ENCODE data around the gene CCDC85A. TPM values are rescaled to one million over a fixed set of nuclear protein-coding genes. Genes with fewer than 3 reads are reported as not detected.

CCDC85A gene
- total and polyA plus RNA-seq, 11 donors, result 1.6 to 14.2 (median 4.0) TPM

- Histone ChIP-seq H3K36me3 (no peaks in the 10 kb centered on the region), H3K4me1 (peaks cover 0 to 9% (median 0%) of the 10 kb centered on the region in 12 donors), H3K27ac (no peak overlapping the region), H3K27me3 (no peaks in the 10 kb centered on the region), H3K9me3 (no peaks in the 10 kb centered on the region), H3K4me3 (no peak overlapping the region)
- intact Hi-C loops (cut with DNase I), result no loop called here
- TF ChIP-seq POLR2A (IDR thresholded peaks at IDR 0.05), result no peak
- TF ChIP-seq, protein P1, sequence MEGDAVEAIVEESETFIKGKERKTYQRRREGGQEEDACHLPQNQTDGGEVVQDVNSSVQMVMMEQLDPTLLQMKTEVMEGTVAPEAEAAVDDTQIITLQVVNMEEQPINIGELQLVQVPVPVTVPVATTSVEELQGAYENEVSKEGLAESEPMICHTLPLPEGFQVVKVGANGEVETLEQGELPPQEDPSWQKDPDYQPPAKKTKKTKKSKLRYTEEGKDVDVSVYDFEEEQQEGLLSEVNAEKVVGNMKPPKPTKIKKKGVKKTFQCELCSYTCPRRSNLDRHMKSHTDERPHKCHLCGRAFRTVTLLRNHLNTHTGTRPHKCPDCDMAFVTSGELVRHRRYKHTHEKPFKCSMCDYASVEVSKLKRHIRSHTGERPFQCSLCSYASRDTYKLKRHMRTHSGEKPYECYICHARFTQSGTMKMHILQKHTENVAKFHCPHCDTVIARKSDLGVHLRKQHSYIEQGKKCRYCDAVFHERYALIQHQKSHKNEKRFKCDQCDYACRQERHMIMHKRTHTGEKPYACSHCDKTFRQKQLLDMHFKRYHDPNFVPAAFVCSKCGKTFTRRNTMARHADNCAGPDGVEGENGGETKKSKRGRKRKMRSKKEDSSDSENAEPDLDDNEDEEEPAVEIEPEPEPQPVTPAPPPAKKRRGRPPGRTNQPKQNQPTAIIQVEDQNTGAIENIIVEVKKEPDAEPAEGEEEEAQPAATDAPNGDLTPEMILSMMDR (IDR thresholded peaks at IDR 0.05), result no peak
- no peak for ATAC-seq
- 94 to 100% (median 97%) methylated on average over 1 of the region's 1 CpG for WGBS, 4 donors
- no peak for DNase-seq
Measured at GRCh38 chr2:56208380-56208779, 24.6 kb downstream of the CCDC85A start.

DNA sequence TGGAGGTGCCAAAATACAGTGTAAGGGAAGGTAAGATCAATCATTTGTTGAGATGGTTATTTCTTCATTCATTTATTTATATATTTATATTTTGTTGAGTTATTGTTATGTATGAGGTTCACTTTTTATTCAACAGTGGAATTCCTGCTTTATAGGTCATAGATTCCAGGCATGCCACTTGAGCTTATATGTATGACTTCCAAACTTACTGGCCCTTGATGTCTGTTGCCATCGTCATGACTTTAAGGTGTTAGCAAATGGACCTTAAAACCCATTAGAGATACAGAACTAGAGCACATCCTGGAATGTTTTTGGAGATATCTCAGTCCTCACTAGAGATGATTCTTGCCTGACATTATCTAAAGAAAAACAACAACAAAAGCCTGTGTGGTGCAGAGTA, 25.9 kb downstream of the CCDC85A start:
- Histone ChIP-seq H3K4me3 (no peak overlapping the region), H3K36me3 (no peaks in the 10 kb centered on the region), H3K4me1 (peaks cover 0 to 9% (median 0%) of the 10 kb centered on the region in 12 donors), H3K27me3 (no peaks in the 10 kb centered on the region), H3K27ac (no peak overlapping the region), H3K9me3 (no peaks in the 10 kb centered on the region)
- DNase-seq (no peak), ATAC-seq (no peak)
- intact Hi-C loops (cut with DNase I), result no loop called here
- WGBS, 4 donors, result 72 to 92% (median 78%) methylated on average over 1 of the region's 1 CpG
- no peak for TF ChIP-seq POLR2A (IDR thresholded peaks at IDR 0.05)
- TF ChIP-seq, protein P1 (IDR thresholded peaks at IDR 0.05), result no peak

- peaks cover 0 to 9% (median 0%) of the 10 kb centered on the region in 12 donors for H3K4me1 ChIP-seq
- no peaks in the 10 kb centered on the region for H3K27me3 ChIP-seq
- no peak for TF ChIP-seq POLR2A (IDR thresholded peaks at IDR 0.05)
- TF ChIP-seq, protein P1 (IDR thresholded peaks at IDR 0.05), result no peak
- peaks cover 0 to 3% (median 0%) of the 10 kb centered on the region in 12 donors for H3K9me3 ChIP-seq
- no peak for ATAC-seq
- 91 to 100% (median 92%) methylated on average over 3 of the region's 3 CpGs for WGBS, 4 donors
- no peak overlapping the region for H3K4me3 ChIP-seq
- no peaks in the 10 kb centered on the region for H3K36me3 ChIP-seq
- no peak for DNase-seq
- intact Hi-C loops (cut with DNase I), result no loop called here
- H3K27ac ChIP-seq, result no peak overlapping the region
Measured at GRCh38 chr2:56210291-56210690, 26.5 kb downstream of the CCDC85A start.

- DNase-seq, result no peak
Measured at GRCh38 chr2:56211048-56211447, 27.3 kb downstream of the CCDC85A start.

More at GRCh38 chr2:56211048-56211447, 27.3 kb downstream of the CCDC85A start:
- Histone ChIP-seq H3K36me3 (no peaks in the 10 kb centered on the region), H3K4me1 (peaks cover 0 to 9% (median 0%) of the 10 kb centered on the region in 12 donors), H3K27me3 (no peaks in the 10 kb centered on the region), H3K27ac (no peak overlapping the region), H3K9me3 (peaks cover 0 to 3% (median 0%) of the 10 kb centered on the region in 12 donors), H3K4me3 (no peak overlapping the region)
- no peak for ATAC-seq
- intact Hi-C loops (cut with DNase I), result no loop called here
- TF ChIP-seq, protein P1 (IDR thresholded peaks at IDR 0.05), result no peak
- no peak for TF ChIP-seq POLR2A (IDR thresholded peaks at IDR 0.05)
